Measurements from ENCODE around the gene GPC6.

- no peak for TF ChIP-seq CTCF (IDR thresholded peaks at IDR 0.05 in 8 of 11, conservative IDR thresholded peaks at IDR 0.05 in 3 of 11)
- no peak for TF ChIP-seq POLR2A (IDR thresholded peaks at IDR 0.05)
- TF ChIP-seq POLR2AphosphoS5 (IDR thresholded peaks at IDR 0.05): no peak
These were observed 79.3 kb downstream of the GPC6 start for GRCh38 chr13:93305886-93306285.
